HG02970 (cell line): ENCODE data around the gene JSRP1.

Source experiments
- ATAC-seq: cut with Tn5 transposase; IDR thresholded peaks from one replicate; pipeline ENCODE4 v1.9.1; 2021; ENCODE audit warnings: mild to moderate bottlenecking, moderate library complexity, moderate number of reproducible peaks; ENCODE audit not compliant: unreplicated experiment, low FRiP score

JSRP1 gene

DNA sequence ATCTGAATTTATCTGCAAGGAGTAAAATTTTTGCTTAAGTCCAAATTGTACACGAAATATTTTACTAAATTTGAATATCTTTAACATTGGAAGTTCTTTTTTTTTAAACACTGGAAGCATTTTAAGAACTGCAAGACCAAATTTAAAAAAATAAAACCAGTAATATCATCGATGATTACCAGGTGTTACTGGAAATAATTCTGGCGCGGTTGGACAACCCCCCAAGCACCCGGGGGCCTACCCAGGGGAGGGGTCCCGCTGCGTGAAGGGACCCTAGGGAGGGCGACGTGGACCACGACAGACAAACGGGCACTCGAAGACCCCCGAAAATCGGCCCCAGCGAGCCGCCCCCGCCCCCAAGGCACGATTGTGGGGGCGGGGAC is 12.6 kb upstream of the JSRP1 start:
- ATAC-seq: no peak

DNA sequence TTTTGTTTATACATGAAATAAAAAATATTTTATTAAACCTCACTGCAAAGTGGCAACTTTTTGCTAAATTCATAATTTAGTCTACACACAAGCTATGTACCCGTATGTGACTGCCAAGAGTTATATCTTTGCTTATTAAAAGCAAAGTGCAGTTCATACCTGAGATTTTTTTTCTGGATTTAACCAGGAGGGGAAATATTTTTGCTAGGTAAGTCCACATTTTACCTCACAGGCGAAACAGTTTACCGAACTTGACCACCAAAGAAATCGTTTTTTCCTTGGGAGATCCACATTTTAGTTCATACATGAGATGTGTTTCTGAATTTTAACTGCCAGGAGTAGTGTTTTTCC is 12.2 kb upstream of the JSRP1 start:
- ATAC-seq: no peak

- ATAC-seq: no peak
Observed at GRCh38 chr19:2266183-2266993, 10.2 kb upstream of the JSRP1 start.

DNA sequence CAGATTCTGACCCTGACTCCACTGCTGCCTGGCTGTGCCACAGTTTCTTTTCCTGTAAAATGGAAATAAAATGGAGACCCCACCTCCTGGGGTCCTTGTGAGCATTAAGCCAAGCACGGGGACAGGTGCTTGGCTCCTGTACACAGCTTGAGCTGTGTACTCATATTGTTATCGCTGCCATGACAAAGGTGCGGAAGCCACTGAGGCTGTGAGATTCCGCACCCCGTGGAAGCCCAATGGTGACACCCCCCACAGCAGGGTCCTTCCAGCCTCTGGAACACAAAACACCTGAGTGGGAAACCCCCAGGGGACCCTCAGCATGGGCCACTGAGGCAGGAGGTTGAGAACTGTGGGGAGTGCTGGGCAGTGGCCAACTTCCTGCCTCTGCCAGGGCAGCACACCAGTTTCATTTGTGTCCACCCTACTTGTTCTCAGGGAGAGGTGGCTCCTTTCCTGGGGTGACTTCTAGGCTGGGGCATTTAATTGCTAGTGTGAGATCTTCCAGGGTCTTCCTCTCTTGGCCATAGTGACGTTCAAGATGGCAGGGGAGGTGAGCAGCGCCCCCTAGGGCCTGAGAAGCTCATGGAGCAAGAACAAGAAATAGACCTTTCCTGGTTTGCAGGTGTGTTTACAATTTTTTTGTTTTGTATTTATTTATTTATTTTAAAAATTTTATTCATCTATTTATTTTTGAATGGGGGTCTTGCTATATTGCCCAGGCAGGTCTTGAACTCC is 5.4 kb upstream of the JSRP1 start:
- ATAC-seq: no peak

GRCh38 chr19:2260341-2260805 is 4.2 kb upstream of the JSRP1 start:
- no peak for ATAC-seq

DNA sequence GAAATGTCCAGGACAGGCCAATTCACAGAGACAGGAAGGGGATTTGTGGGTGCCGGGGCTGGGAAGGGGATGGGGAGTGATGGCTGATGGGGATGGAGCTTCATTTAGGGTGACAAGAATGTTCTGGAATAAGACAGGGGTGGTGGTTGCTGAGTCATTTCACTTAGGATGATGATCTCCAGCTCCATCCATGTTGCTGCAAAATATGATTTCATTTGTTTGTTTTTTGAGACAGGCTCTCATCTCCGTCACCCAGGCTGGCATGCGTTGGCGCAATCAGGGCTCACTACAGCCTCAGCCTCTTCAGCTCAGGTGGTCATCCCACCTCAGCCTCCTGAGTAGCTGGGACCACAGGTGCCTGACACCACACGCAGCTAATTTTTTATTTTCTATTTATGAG is 3.1 kb upstream of the JSRP1 start:
- ATAC-seq: no peak

DNA sequence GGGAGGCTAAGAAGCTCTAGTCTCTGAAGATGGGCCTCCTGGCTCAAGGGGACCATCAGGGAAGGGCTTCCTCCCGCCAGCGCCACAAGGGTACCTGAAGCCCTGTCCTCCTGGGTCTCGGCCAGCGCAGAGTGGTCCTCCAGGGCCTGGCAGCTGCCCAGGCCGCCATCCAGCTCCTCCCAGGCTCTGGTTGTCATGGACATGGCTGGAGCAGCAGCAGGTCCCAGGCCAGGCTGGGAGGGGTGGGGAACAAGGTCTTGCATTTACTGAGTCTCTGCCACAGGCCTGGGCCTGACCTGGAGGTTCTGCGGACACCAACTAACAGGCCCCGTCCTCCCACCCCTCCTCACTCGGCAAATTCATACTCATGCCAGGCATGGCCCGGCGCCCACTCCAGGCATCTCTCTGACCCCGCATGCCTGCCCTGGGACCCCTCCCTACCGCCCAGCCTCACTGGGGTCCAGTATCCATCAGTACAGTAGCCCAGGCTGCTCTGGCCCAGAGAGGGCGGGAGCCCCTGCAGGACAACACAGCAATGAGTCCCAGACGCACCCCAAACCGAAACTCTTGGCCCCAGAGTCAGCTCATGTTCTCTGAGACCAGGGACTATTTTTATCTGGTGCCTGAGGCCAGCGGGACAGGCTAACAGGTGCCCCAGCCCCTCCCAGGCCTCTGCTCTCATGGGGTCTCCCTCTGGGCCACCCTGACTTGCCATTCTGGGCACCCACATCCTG is 938 bp downstream of the JSRP1 start:
- no peak for ATAC-seq

DNA sequence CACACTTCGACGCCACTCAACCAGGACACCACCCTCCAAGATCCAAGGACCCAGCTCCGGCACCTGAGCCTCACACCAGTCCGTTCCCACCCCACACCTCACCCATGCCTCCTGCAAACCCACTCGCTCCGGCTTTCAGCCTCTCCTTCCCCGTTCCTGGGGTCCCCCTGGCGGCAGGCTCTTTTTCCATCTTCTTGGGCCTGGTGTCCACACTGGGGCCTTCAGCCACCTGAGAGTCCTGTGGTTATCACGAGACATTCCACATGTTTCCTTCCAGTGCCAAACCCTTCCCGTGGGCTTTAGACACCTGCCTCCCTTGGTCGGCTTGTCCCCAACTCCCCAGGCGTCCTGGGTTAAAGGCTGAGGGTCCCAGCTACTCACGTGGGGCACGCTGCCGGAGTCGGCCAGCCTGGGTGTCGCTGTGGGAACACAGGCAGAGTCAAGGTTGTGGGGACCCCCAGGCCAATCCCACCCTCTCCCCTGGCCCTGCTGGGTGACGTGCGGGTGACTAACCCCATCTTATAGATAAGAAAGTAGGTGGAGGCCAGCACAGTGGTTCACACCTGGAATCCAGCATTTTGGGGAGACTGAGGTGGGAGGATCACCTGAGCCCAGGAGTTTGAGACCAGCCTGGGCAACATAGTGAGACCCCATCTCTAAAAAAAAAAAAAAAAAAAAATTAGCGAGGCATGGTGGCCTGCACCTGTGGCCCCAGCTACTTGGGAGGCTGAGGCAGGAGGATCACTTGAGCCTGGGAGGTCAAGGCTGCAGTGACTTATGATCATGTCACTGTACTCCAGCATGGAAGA is 1.9 kb downstream of the JSRP1 start:
- no peak for ATAC-seq

DNA sequence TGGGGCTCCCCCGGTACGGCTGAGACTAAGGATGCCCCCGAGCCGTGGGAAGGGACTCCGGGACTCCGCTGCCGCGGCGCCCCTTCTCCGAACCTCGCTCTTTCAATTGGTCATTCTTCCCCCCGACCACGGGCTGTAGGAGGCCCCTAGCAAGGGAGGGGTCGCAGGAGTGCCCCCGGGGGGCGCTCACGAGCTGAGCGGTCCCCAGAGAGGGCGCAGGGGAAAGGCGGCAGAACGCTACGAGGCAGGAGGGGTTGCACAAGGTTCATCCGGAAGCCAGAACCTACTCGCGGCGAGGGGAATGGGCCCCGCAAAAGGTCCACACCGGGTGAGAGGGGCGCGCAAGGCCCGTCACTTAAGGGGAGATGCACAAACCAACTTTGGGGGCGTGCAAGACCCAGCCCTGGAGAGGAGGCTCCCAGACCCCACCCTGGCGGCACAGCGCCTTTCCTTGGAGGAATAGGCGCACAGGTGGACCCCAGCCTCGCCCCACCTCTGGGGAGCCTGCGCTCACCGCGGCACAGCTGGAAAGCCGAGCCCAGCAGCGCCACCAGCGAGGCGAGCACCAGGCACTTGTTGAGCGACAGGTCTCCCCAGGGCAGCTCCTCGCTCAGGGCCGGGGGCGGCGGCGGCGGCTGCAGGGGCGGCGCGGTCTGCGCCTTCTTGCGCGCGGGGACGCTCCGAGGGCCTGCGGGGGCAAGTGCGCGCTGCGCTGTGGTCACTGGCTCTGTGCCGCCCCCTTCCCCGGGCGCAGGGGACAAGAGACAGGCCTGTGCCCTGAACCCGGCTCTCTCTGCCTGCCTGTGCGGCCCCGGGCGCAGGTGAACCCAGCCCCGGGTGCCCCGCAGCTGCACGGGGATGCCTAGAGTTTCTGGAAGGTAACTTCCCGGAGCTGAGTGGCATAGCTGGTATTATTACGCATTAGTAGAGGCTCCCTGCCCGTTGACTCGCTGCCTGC is 2.8 kb downstream of the JSRP1 start:
- no peak for ATAC-seq

GRCh38 chr19:2252797-2253105 is 3.5 kb downstream of the JSRP1 start:
- no peak for ATAC-seq

DNA sequence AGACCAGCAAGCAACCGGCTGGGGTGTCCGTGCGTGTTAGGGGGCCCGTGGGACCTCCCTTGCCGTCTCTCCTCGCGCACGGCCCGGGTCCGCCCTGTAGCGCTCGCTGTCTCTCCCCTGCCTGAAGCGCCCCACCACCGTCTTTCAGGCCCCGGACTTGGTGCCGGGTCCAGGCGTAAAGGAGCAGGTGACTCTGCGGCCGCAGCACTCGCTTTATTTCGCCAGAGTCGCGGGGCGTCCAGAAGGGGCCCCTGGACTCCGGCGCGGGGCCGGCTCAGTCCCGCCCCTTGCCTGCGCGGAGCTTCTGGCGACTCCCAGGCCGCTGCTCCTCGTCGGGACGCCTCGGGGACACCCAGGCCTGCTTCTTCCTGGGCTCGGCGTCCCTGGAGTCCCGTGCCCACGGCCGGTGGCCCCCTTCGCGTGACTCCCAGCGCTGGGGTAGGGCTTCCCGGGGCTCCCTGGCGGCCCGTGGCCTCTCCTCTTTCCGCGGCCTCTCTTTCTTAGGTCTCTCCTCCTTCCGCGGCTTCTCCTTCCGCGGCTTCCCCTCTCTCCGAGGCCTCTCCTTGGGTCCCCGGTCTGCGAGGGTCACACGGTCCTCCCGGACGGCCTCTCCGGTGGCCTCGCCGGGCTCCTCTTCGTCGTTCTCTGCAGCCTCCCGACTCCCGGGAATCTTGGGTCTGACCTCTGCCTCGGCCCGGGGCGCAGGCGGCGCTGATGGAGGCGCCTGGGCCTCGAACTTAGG is 4.0 kb downstream of the JSRP1 start:
- ATAC-seq: no peak

DNA sequence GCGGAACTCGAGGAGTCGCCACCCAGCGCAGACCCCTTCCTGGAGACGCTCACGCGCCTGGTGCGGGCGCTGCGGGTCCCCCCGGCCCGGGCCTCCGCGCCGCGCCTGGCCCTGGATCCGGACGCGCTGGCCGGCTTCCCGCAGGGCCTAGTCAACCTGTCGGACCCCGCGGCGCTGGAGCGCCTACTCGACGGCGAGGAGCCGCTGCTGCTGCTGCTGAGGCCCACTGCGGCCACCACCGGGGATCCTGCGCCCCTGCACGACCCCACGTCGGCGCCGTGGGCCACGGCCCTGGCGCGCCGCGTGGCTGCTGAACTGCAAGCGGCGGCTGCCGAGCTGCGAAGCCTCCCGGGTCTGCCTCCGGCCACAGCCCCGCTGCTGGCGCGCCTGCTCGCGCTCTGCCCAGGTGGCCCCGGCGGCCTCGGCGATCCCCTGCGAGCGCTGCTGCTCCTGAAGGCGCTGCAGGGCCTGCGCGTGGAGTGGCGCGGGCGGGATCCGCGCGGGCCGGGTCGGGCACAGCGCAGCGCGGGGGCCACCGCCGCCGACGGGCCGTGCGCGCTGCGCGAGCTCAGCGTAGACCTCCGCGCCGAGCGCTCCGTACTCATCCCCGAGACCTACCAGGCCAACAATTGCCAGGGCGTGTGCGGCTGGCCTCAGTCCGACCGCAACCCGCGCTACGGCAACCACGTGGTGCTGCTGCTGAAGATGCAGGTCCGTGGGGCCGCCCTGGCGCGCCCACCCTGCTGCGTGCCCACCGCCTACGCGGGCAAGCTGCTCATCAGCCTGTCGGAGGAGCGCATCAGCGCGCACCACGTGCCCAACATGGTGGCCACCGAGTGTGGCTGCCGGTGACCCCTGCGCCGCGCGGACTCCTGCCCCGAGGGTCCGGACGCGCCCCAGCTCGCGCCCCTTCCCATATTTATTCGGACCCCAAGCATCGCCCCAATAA is 4.8 kb downstream of the JSRP1 start:
- ATAC-seq: no peak

DNA sequence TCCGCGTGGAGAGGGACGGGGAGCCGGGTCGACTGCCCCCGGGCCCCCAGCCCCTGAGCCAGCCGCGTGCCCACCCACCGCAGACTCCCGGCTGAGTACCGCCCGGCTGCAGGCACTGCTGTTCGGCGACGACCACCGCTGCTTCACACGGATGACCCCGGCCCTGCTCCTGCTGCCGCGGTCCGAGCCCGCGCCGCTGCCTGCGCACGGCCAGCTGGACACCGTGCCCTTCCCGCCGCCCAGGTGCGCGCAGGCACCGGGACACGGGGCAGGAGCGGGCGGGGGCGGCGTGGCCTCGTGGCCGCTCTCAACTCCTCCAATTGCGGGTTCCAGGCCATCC is 5.5 kb downstream of the JSRP1 start:
- no peak for ATAC-seq

DNA sequence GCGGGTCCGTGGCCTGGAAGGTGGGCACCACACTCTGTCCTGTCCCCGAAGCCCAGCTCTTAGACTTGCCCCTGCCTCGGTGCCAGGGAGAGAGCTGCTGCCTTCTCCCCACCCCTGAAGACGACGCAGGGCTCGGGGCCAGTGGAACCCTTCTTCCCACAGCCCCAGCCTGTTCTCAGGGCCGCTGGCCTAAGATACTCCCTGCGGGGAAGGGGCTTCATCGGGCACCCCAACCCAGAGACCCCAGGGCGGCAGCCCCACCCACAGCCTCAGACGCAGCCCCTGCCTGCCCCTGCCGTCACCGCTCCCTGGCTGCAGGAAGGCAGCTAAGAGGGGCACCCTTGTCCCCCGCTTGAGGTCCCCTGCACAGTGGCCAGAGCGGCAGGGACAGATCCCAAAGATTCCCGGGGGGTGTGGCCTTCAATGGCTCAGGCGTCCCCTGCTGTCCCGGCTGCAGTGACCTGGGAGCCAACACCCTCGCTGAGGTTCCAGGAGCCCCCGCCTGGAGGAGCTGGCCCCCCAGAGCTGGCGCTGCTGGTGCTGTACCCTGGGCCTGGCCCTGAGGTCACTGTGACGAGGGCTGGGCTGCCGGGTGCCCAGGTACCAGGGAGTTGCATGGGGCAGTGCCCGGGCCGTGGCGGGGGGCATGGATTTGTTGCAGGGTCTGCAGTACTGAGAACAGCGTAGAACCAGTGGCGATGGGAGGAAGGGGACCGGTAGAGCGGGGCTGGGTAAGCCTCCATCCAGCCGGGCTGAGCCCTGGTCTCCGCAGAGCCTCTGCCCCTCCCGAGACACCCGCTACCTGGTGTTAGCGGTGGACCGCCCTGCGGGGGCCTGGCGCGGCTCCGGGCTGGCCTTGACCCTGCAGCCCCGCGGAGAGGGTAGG is 6.1 kb downstream of the JSRP1 start:
- no peak for ATAC-seq

DNA sequence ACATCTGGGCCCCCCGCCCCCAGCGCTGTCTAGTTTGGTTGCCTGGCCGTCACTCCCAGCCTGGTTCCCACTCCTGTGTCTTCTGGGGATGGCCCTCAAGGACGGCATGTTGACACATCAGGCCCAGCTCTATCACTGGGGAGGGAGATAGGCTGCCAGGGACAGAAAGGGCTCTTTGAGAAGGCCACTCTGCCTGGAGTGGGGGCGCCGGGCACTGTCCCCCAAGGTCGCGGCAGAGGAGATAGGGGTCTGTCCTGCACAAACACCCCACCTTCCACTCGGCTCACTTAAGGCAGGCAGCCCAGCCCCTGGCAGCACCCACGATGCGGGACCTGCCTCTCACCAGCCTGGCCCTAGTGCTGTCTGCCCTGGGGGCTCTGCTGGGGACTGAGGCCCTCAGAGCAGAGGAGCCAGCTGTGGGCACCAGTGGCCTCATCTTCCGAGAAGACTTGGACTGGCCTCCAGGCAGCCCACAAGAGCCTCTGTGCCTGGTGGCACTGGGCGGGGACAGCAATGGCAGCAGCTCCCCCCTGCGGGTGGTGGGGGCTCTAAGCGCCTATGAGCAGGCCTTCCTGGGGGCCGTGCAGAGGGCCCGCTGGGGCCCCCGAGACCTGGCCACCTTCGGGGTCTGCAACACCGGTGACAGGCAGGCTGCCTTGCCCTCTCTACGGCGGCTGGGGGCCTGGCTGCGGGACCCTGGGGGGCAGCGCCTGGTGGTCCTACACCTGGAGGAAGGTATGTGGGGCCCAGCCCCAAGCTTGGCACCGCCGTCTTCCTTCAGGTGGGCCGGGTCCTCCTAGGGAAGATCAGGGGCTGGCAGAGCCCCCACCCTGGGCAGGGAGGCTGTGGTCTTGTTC is 7.0 kb downstream of the JSRP1 start, which contains the start of gene AMH:
TSS of gene AMH (plus strand) at position 314 of the 857 bp plus-strand sequence. CDS start at position 324, 10 bp downstream.
- ATAC-seq: no peak
